GM19438 (cell line): Measurements from ENCODE around the gene PTAFR.

Source experiments
- ATAC-seq: cut with Tn5 transposase; IDR thresholded peaks from one replicate; pipeline ENCODE4 v1.9.1; 2021; ENCODE audit warnings: low read depth; ENCODE audit not compliant: unreplicated experiment

PTAFR gene

GRCh38 chr1:28126783-28127490 lies 49.6 kb downstream of the PTAFR start:
- no peak for ATAC-seq

DNA sequence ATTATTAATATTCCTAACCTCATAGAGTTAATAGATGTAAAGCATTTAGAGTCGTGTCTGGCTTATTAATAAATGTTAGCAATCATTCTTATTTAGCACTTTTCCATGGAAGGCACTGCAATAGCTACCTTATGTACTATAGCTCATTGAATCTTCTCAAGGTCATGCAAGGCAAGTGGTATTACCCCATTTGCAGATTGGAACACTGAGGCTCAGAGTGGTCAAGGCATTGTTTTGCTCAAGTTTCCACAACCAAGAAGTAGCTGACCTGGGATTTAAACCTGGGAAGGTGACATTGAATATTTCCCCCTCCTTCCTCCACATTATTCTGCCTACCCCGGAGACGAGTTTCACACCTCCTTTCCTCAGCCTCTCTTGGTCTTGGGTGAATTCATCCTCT lies 50.3 kb downstream of the PTAFR start:
- no peak for ATAC-seq

DNA sequence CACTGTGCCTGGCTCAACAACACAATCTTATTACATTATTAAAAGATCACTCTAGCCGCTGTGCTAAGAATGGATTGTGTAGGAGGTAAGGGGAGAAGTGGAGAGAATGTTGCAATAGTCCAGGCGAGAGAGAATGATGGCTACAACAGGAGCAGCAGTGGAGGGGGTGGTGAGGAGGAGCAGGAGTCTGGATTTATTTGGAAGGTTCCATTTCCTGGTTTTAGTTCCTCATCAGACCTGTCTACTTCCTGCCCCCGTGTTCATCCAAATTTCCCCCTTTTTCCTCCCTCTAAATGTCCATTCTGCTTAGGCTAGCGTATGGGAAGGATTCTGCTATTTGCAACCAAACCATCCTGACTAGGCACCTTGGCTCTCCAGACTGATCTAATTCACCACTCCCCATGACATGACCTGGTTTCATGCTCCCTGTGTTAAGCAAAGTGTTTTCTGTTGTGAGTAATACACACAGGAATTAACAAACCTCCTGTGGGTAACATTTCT lies 53.0 kb downstream of the PTAFR start:
- ATAC-seq = no peak

DNA sequence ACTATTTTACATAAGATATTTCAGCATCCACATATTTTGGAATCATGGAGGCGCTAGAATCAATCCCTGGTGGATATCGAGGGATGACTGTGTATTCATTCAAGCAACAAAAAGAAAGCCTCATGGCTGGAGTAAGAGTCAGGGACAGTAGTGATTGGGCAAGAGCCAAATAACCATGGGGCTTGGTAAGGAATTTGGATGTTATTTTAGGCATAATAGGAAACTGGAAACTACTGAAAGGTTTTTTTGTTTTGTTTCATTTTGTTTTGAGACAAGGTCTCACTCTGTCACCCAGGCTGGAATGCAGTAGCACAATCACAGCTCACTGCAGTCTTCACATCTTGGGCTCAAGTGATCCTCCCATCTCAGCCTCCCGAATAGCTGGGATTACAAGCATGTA lies 54.3 kb downstream of the PTAFR start:
- ATAC-seq = no peak

GRCh38 chr1:28119556-28119955 lies 56.9 kb downstream of the PTAFR start:
- no peak for ATAC-seq

GRCh38 chr1:28118640-28119307 lies 57.7 kb downstream of the PTAFR start:
- ATAC-seq = no peak

- no peak for ATAC-seq
Observed at GRCh38 chr1:28115267-28115666, 61.2 kb downstream of the PTAFR start.

DNA sequence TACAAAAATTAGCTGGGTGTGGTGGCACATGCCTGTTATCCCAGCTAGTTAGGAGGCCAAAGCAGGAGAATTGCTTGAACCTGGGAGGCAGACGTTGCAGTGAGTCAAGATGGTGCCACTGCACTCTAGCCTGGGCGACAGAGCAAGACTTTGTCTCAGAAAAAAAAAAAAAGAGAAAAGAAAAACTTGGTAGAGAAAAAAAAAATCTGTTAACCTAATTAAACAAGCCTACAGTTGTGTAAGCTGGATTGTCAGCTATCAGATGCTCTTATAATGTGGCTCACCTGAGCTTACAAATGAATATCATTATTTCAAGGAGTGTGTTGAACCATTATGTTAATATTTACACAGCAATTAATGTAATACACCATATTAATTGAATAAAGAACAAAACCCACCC lies 61.6 kb downstream of the PTAFR start:
- no peak for ATAC-seq

DNA sequence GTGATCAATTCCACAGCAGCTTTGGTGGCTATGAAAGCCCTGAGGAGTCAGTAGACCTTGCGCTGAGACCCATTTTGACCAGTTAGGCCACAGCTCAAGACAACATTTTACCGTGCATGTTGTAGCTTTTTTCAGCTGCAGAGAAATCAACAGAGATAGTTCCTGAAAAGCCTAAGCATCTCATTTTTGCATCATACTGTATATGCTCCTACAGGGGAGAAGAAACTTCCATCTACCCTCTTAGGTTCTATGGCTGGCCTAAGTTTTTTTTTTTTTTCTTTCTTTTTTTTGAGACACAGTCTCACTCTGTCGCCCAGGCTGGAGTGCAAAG lies 63.3 kb downstream of the PTAFR start:
- no peak for ATAC-seq

GRCh38 chr1:28112388-28113241 lies 63.9 kb downstream of the PTAFR start:
- ATAC-seq = no peak

DNA sequence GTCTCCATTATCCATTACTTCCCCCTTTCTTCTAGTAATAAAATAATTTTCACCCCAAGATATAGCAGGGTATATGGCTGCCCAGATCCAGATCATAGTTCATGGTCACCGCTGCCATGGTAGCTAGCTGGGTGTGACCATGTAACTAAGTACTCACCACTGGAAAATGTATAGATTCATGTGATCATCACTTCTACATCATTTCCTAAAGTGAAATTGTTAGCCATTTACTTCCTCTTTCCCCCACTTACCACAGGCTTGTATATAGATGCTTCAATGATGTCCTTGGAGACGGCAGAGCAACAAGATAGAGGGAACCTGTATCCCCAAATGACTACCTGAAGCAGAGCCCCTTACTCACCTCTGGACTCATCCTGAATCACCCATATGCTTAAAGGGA lies 65.3 kb downstream of the PTAFR start:
- no peak for ATAC-seq

GRCh38 chr1:28110555-28110954 lies 65.9 kb downstream of the PTAFR start:
- ATAC-seq = no peak

GRCh38 chr1:28109639-28110038 lies 66.9 kb downstream of the PTAFR start:
- no peak for ATAC-seq

DNA sequence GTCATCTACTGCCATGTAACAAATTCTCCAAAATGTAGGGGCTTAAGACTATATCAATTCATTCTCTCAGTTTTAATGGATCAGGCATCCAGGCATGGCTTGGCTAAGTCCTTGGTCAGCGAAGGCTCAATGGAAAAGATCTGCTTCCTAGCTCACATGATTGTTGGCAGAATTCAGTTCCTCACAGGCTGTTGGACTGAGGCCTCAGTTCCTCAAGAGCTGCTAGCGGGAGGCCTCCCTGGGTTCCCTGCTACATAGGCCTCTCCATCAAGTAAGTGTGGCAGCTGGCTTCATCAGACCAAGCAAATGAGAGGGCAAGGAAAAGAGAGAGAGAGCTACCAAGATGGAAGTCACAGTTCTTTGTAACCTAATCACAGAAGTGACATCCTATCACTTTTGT lies 68.5 kb downstream of the PTAFR start:
- no peak for ATAC-seq

- ATAC-seq = no peak
Observed at GRCh38 chr1:28104866-28105467, 71.5 kb downstream of the PTAFR start.

DNA sequence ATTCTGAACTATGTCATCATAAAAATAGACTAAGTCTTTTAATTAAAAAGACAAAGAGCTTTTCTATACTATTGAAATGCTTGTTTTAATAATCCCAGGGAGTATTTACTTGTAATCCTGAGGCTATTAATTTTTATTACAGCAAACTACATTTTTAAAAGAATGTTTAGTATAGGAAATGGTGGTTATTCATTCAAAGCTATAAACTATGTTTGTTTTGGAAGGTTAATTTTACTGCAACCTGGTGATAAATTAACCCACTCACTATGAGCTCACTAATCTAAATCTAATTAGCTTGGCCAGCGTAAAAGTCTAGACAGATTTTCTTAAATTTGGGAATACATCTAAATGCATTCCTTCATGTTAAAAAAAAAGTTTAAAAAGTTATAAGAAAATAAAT lies 74.3 kb downstream of the PTAFR start:
- ATAC-seq = no peak

GRCh38 chr1:28099050-28099769 lies 77.3 kb downstream of the PTAFR start:
- no peak for ATAC-seq
